GM19452 (cell line): ENCODE measurements around the gene SOCS1.
"Not testable (repeated sequence)": the region's sequence is repeated elsewhere in the genome, so short reads cannot be mapped to it uniquely, and the experiment has no call there.

Experiments
- ATAC-seq: cut with Tn5 transposase; IDR thresholded peaks from one replicate; pipeline ENCODE4 v1.9.1; 2021; ENCODE audit not compliant: unreplicated experiment

The SOCS1 gene

DNA sequence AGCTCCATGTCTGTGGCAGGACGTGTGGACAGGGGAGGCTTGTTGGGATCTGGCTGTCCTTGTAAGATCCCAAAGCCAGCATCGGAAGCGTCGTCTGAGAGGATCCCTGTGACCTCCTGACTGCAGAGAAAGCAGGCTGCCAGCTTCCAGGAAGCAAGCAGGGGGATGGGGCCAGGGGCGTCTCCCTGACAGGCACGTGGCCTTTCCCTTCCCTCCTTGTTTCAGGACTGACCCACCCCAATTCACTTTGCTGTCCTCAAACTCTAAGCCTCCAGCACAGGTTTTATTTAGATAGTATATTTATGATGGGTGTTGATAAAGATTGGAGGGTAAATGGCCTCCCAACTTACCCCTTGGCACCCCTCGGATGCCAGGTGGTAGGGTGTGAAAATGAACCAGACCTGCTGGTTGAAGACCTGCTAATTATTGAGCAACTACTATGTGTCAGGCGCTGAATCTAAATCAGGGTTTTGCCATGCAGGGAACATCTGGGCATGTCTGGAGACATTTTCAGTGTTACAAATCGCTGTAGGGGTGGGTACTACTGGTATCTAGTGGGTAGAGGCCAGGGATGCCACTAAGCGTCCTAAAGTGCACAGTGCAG is 24.5 kb downstream of the SOCS1 start:
- ATAC-seq = no peak

DNA sequence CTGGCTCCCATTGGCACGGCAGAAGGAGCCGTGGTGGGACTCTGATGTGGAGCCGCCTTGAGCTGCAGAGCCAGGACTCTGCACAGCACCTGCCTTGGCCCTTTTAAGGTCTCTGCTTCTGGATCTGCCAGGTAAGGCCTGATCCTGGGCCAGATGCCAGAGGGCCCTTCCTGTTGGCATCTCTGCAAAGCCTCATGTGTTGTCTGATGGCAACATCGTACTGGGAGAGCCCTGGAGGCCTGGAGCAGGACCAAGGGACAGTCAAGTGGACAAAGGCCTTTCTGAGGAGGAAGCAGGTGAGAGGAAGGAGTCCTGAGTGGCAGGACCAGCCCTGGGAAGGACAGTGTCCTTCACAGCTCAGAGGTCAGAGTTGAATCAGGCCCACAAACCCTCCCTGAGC is 26.1 kb downstream of the SOCS1 start:
- ATAC-seq = no peak

DNA sequence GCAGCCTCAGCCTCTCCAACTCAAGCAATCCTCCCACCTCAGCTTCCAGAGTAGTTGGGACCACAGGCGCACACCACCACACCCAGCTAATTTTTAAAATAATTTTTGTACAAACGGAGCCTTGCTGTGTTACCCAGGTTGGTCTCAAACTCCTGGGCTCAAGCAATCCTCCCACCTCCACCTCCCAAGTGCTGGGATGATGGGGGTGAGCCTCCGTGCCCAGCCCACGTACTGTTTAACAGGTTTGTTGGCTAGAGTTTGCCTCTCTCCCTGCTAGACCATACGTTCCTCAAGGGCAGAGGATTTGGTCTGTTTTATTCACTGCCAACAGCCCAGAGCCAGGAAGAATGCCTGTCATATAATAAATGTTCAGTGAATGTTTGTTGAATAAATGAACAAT is 26.6 kb downstream of the SOCS1 start:
- no peak for ATAC-seq

DNA sequence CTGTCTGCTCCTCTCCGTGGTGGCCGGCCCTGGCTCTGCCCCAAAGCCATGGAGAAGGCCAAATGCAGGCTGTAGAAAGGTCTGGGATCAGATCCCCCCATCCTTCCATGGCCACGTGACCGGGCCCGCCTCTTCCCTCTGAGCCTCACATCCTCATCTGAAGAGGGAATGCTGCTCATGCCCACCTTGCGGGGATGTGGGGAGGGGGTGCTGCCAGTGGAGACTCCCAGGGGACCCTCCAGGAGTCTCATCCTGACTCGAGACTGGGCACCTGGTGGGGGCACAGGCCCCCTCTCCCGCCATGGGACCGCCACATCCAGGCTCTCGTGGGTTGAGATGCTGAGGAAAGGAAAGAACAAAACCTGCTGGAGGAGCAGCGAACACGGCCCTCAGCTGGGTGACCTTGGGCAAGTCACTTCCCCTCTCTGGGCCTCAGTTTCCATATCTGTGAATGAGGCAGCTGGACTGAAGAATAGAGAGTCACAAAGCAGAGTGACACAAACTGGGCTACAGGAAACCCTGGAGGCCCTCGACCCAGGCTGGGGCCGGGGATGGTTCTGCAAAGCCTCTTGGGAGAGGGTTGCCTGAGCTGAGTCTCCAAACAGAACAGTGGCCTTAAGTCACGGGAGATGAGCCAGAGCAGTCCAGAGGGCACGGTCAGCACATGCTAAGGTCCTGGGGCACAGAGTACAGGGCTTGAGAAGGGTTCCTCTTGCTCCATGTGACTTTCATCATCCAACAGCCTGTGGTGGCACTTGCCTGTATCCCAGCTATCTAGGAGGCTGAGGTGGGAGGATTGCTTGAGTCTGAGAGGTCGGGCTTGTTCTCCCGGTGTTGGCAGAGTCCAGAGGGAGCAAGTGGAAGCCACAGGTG is 30.1 kb downstream of the SOCS1 start:
- no peak for ATAC-seq

DNA sequence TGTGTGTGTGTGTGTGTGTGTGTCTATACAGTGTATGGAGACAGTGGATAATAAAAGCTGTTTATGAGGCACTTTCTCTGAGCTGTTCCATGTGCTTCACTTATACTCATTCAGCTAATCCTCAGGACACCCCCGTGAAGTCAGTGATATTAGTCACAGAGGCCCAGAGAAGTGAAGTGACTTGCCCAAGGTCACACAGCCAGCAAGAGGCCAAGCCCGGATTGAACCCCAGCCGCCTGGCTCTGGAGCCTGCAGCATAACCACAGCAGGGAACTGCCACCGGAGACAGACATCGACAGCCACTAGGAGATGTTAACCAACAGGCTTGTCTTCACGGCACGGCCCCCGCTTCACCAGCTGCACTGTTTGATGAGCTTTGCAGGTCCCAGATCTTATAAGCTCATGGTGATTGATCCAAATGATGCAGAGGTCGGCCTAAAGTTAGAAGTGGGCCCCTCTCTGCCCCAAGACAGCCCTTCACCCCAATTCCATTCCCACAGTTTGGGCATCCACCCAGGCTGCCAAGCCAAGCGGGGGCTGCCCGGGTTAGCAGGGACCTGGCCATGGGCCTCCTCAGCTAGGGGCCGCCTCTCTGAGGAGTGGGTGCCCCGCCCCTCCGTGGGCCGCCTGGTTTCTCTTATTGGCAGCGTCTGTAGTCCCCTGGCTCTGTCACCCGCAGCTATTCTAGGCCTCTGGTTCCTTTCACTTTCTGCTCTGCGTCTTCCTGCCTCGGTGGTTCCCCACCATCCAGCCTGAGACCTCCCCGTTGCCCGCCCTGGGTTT is 30.9 kb downstream of the SOCS1 start:
- ATAC-seq = peak; percentile 76

DNA sequence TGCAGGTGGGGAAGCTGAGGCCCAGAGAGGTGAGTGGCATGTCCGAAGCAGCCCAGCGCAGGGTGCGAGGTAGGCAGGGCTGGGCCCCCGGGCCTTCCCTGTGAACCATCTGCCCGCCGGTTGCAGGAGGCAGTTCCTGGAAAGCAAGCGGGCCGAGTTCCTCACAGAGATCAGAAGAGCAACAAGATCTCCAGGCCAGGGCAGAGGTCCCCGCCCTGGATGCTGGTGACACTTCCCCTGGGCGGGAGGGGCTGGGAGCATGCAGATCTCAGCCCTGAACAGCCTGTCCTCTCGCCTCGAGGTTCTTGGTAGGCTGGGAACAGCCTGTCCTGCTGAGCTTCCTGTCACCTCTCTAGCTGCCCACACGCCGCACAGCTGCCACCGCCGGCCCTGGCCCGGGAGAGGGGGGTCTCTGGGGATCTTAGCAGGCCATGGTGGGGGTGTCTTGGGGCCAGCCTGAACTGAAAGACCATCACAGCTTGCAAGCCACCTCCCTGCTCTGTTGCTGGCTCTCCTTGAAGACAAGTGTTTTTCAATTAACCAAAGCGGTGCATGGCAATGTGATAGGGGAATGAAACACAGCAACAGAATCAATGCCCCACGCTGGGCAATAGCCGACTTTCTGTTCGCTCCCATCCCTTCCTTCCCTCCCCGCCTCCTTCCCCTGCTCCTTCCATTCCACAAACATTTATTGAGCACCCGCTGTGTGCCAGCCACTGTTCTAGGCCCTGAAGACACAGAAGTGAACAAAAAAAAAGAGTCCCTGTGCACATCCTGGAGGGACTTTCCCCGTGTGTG is 31.7 kb downstream of the SOCS1 start:
- ATAC-seq = peak; percentile 47

DNA sequence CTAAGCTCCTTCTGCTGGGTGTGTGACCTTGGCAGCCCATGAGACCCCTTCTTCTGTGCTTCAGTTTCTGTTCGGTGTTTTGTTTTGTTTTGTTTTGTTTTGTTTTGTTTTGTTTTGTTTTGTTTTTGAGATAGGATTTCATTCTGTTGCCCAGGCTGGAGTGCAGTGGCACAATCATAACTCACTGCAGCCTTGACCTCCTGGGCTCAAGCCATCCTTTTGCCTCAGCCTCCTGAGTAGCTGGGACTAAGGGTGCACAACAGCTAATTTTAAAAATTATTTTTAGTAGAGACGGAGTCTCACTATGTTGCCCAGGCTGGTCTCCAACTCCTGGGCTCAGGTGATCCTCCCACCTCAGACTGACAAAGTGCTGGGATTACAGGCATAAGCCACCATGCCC is 35.5 kb downstream of the SOCS1 start:
- not testable (repeated sequence) for ATAC-seq

DNA sequence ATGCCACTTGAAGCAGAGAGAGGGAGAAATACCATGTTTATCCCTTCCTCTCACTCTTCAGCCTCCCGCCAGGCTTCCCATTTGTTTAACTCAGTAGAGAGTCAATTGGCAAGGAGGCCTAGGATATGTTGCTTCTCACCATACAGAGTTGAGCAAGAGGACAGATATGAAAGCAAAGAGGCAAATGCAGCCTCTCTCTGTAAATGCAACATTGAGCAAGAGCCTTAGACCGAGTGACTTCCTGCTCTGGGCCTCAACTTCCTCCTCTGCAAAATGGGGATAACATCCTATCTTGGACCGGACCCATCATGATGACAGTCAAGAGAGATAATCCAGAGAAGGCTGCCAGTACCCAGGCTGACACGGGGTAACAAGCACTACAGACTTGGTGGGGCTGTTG is 36.8 kb downstream of the SOCS1 start:
- ATAC-seq = no peak

DNA sequence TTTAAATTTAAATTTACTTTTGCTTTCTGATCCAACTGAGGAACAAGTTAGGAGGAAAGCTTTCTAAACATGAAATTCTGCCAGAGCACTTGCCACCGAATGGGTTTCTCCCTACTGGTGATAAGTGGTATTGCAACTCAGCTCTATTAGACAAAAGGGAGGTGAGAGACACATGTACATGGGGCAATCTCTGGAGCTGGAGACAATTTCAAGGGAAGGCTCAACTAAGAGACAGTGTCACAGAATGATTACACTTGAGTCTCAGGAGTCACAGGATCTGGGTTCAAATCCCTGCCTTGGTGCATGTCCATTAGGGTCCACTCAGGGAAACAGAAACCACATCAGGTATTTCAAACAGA is 37.4 kb downstream of the SOCS1 start:
- ATAC-seq = no peak

DNA sequence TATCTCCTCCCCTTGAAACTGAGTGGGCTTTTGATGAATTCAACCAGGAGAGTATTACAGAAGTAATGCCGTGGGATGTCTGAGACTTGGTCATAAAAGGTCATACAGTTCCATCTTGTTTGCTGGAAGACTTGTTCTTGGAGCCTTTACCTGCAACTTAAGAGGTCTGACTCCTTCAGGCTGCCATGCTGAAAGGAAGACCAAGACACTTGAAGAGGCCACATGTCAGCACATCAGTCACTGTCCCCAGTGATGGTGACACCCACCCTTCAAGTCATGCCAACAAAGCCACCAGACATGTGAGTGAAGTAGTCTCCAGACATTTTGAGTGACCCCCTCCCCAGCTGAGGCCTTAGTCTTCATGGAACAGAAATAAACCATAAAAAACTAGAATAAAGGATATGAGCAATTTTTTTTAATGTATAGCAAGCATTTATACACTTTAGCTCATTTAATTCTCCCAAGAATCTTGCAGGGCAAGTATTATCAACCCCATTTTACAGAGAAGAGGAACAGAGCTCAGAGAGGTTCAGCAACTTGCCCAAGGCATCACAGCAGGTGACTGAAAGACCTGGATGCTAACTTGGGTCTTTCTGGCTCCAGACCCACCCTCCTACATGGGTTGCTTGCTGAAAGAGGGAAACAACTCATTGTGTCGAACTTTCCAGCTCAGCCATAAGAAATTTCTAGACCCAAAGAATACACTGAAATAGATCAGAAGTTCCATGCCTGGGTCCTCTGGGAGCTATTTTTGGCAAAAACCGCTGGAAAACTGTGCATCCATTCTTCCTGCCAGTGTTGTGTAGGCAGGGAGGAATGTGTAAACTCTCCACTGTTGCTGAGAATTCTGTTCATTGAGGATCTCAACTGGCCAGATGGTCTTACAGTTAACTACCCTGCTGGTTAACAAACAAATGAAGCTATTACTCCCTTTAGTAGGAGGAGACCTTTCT is 38.1 kb downstream of the SOCS1 start:
- ATAC-seq = no peak

DNA sequence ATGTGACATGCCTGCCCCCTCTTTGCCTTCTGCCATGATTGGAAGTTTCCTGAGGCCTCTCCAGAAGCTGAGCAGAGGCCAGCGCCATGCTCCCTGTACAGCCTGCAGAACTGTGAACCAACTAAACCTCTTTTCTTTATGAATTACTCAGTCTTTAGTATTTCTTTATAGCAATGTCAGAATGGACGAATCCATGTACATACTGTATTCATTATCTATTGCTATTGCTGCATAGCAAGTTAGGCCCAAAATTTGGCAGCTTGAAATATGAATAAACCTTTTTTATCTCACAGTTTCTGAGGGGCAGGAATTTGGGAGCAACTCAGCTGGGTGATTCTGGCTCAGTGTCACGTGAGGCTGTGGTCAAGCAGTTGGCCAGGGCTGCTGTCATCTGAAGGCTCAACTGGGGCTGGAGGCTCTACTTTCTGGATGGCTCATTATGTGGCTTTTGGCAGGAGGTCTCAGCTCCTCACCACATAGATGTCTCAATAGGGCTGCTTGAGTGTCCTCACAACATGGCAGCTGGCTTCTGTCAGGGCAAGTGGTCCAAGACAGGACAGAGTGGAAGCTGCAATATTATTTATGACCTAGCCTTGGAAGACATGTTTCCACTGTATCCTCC is 40.0 kb downstream of the SOCS1 start:
- no peak for ATAC-seq

DNA sequence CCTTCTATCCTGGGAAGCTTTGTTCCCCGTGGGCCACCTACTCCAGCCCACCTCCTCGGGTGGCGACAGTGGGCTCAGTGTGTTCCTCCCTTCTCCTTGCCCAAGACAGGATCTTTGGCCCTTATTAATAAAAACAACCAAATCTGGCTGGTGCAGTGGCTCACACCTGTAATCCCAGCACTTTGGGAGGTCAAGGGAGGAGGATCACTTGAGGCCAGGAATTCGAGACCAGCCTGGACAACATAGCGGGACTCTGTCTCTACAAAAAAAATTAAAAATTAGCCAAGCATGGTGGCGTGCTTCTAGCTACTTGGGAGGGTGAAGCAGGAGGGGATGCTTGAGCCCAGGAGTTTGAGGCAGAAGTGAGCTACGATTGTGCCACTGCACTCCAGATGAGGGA is 42.2 kb downstream of the SOCS1 start:
- ATAC-seq = no peak

DNA sequence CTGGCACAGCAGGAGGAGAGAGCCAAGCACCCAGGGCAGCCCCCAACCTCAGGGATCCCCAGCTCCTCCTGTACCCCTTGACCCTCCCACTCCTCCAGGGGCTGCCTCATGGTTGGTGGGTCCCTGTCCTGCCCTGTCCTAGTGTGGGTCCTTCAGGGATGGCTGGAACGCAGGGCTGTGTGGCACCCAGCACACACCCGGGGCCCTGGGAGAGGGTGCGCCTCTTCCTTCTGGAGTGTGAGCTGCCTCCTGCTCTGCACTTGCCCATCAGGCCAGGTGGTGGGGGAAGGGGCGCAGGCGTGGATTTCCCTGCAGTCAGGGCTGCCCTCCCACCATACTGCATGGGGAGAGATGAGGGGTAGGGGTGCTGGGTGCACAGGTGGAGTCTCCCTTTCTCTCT is 42.6 kb downstream of the SOCS1 start:
- no peak for ATAC-seq

DNA sequence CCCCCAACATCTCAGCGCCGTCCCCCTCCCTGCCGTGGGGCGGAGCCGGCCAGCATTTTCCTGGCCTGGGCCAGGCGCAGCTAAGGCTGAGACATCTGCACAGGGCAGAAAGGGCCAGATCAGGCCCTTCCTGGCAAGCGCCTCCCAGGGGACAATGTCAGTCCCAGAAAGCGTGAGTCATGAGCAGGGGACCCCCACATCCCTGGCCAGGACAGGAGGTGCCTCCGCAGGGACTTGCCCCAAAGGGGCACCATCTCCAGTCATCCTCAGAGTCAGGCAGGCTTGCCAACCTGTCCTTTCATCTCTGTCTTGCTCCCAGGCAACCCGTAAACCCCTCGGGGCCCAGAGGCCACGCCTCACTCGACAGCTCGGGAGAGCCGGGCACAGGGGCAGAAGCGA is 43.2 kb downstream of the SOCS1 start:
- no peak for ATAC-seq

DNA sequence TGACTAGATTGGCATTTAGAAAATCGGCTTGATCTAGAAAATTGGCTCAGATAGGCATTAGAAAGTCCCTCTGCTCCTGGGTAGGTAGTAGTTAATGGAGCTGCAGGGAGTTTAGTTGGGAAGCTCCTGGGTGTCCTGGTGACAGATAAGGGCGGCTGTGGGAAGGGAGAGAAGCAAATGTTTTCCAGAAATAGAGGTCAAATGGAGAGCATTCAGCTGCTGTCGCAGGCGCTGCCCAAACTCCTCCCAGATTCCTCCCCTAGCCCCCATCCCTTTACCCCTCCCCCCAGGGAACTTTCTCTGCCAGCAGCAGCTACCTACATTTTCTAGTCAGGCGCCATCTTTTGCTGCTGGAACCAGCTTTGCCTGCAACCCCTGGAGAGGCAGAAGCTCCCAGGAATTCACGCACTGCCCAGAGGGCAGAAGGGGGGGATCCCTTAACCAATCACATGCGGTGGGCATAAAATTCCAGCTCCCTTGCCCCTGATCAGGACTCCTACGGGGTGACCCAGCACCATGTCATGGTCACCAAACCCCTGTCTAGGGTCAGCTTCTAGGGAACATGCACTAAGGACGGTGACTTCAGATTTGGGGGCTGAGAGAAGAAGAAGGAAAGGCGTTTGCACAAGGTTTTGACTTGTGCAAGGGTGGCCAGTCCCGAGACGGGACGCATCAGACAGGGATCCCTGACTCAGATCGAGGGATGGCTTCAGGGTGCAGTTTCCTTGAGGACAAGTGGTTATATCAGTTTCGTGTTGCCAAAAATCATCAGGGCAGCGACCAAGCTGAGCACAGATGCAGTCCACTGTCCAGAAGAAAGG is 43.8 kb downstream of the SOCS1 start:
- no peak for ATAC-seq

DNA sequence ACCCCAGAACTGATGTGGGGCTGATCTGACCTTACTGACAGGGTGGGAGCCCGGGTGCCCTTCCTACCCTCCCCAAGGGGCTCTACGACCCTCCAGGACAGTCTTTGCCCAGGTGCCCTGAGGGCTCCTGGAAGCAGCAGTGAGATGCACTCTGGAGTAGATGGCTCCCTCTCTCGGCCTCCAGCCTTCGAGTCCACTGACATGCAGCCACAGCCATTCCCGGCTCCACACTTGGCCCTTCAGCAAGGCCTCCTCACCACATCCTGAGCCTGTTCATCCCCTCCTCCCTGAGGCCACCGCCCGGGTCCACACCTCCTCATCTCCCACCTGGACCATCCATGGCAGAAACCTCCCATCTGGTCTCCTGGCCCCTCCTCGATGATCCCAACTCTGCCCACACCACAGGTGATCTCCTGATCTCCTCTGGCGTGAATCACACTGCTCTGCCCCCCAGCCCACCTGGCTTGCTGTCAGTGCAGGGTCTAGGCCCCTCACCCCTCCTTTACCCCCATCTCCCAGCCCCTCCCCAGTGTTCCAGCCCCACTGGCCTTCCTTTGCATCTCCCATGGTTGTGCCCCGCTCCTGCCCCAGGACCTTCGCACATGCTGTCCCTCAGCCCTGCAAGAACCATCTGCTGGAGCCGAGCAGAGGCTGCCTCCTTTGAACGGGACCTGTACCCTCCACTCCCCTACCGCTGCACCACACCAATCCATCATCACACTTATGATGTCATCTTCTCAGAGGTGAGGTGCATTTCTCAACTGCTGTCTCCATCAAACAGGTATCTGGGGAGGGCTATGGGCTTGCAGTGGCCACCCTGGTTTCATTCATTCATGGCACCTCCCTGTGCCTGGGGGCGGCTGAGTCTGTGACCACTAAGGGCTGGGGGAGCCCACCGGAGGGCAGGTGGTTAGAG is 44.7 kb downstream of the SOCS1 start:
- no peak for ATAC-seq

DNA sequence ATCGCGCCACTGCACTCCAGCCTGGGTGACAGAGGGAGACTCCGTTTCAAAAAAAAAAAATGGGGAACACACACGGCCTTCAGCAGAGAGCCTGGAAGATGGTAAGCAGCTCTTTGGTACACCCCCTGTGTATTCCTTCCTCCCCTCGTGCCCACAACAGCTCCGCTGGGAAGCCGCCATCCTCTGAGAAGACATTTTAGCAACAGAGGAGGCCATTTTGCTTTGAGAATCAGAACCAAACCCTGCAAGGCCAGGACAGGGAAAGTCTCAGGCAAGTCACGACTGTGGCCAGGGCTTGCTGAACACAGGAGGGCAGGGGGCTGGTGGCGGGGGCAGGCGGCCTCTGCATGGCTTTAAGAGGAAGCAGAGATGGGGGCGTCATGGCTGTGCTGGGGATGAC is 45.7 kb downstream of the SOCS1 start:
- ATAC-seq = no peak
